Stimulated activated CD4-positive, alpha-beta T cell treated with anti-CD3 and anti-CD28 coated beads, Interleukin-1b, Interleukin-23, amount 100 ng/mL, for 4 hours (primary cell): ENCODE measurements around the gene SLBP.
"Not testable (repeated sequence)": the region's sequence is repeated elsewhere in the genome, so short reads cannot be mapped to it uniquely, and the experiment has no call there.

Experiments used
- DNase-seq, 2 donors: peaks; one replicate each; pipeline ENCODE4 v3.0.0-alpha.2; 2020; ENCODE audit warnings: low read depth in 2 of 2

Gene SLBP

DNA sequence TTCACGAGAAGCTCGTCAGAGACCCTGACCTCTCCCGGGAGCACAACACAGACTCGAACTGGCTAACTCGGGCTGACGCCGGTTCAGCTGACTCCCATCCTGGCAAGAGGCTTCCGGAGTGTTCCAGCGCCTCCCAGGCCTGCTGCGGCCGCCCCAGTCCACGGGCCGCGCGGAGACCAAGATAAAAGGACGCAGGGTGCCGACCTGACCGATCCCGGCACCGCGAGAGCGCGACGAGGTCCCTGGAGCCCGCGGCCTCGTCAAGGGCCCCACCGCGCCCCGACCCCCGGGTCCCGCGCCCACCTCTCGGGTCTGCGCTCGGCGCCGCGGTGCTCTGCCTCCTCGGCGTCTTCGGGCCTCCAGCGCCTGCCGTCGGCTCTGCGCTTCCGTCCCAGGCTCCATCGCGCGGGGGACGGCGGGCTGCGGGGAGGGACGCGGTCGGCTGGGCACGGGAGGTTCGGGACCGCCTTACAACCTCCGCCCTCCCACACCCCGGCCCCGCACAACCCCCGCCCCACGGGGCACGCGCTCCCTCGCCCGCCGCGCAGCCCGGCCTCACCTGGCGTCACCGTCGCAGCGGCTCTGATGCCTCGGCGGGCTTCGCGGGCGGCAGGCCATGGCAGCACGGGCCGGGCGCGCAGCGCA, 426 bp downstream of the SLBP start:
- DNase-seq, result no peak

DNA sequence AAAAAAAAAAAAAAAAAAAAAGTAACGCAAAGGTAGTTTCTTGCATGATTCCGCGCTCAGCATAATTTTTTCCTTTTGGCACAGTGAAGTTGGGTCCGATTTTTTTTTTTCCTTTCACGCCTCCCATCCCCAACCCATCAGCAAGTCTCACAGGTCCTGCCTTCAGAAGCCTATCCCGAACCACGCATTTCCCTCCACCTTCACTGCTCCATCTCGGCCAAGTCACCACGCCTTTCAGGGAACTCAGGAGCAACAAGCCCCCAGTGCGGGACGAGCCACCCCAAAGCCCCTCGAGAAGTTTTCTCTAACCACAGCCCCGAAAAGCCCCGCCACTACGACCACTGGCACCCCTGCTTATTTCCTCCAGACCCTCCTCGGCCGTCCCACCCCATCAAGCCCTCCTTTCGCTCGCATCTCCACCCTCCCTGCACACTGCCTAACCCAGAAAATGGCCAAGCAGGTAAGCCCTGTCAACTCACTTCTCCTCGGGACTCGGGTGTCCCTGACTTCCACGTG, 1.0 kb downstream of the SLBP start:
- no peak for DNase-seq

DNA sequence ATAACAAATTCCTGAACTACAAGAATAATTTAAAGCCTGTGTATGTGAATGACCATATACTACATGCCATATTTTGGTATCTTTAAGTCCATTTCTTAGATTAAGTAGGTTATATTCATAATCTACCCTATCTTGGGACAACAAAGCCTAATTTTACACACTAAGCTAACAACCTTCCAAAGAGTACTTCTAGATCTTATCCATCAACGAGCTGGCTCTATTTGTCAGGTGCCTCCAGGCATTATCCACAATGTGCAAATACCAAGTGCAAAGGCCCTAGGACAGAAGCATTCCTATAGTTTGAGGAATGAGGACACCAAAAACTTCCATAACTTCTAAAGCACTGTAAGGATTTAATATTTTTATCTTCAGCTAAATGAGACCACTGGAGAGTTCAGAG, 3.5 kb downstream of the SLBP start:
- DNase-seq, result no peak

DNA sequence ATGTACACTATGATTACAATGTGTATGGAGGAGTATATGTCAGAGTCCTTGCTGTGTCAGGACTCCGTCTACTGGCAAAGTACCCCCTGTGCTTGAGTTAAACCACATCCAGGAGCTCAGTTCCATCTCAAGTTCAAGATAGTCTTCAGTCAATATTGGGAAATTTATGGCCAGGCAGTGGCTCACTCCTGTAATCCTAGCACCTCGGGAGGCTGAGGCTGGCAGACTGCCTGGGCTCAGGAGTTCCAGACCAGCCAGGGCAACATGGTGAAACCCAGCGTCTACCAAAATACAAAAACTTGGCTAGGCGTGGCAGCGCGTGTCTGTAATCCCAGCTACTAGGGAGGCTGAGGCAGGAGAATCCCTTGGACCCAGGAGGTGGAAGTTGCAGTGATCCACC, 5.8 kb downstream of the SLBP start:
- DNase-seq, result no peak

DNA sequence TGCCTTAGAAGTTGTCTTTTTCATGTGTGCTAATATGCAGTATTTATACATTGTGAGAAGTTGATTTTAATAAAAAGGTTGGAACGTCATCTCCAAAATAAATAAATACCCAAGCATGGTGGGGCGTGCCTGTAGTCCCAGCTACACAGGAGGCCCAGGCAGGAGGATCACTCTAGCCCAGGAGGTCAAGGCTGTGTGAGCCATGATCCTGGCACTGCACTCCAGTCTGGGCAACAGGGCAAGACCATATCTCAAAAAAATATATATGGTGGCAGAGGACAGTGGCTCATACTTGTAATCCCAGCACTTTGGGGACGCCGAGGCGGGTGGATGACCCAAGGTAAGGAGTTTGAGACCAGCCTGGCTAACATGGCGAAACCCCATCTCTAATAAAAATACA, 6.4 kb downstream of the SLBP start:
- no peak for DNase-seq

DNA sequence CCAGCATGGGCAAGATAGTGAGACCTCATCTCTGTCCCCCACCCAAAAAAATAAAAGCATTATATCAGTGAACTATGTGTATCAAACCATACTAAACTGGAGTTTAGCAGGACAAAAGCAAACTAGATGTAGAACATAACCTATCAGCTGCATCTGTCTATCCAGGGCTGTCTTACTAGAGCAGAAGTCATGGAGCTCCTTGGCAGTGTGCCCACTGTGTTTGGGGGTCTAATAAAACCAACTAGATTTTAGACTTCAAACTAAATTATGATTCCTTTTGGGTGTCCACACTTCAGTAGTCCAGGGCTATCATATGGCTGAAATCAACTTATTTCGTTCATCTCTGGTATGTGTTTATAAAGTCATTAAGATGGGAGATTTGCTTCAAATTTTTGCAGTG, 8.3 kb downstream of the SLBP start:
- no peak for DNase-seq

DNA sequence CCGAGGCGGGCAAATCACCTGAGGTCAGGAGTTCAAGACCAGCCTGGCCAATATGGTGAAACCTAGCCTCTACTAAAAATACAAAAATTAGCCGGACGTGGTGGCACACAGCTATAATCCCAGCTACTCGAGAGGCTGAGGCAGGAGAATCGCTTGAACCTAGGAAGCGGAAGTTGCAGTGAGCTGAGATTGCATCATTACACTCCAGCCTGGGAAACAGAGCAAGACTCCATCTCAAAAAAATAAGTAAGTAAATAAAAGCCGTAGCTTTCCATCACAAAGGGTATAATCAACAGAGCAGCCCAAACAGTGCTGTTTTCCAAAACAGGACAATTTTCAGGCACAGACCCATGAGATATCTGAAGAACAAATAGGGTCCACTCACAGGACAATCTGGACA, 10.4 kb downstream of the SLBP start:
- DNase-seq, result not testable (repeated sequence)

DNA sequence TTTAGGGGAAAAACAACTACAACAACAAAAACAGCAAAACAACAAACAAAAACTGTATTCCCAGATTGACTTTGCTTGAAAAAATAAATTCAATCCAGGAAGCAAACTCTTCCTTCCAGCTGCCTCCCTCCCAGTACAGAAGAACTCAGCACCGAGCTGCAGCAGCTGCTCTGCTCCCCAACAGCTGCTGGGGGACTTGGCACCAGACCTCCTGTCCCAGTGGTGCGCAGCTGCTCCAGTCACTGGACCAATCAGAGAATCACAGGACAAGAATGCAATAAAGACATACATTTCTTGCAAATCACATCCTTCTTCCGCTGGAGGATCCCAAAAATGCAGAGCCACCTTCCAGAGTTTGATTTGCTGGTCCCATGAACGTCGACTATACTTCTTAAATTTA, 16.2 kb downstream of the SLBP start:
- no peak for DNase-seq

DNA sequence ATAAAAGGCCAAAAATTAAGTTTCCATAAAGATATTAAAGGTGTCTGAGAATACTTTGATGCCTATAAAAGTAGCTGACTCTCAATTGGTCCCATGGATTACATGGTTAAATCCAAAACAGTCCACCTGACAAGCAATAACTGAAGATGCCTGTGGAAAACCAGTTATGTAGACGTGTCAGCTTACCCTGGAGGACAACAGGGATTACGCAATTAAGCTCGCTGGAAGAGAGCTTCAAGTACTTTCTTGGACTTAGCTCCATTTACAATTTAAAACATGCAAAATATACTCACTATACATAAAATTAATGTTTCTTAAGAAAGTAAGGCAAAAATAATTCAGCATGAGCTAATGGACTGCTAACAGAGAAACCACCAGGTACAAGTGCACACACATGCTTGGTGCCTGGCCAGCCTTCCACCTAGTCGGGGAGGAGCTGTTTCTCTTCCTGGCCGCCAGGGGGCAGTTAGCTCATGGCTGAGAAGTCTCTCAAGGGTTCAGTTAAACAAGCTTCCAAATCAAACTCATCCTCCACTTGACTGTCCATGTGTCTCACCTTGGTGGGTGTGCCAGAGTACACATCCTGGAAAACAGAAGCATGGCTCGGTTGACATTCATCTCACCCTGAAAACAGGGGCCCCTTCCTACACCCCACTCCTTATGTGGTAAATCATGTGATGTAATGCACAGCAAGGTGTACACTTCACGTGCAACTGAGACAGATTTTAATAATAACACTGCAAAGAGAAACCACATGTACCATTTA, 18.8 kb downstream of the SLBP start:
- peak; percentile 68 to 69 for DNase-seq

DNA sequence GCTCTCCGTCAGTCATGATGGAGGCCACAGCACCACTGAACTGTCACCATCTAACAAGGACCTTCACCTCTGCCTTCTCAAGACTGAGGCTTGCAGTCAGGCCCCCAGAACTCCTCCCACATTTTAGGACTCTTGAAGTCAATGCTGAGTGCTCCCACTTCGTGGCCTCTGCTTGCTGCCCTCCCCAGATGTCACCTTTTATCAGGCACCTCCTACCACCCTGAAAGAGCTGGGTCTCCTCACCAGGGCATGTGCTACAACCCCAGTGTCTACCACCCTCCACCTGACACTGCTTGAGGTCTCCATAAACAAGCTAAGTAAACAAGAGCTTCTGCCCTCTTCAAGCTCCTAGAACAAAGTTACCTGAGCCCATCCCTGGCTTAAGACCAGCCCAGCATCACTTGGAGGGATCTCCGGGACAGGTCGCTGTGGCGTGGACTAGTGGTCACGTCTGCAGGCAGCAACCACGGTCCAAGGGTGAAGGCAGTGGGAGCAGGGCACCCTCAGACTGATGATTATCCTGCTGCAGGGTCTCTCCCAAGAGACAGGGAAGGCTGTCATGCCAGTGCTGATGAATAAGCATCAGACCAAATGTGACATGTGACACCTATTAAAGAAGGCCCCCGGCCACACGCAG, 20.3 kb downstream of the SLBP start:
- DNase-seq, result no peak

DNA sequence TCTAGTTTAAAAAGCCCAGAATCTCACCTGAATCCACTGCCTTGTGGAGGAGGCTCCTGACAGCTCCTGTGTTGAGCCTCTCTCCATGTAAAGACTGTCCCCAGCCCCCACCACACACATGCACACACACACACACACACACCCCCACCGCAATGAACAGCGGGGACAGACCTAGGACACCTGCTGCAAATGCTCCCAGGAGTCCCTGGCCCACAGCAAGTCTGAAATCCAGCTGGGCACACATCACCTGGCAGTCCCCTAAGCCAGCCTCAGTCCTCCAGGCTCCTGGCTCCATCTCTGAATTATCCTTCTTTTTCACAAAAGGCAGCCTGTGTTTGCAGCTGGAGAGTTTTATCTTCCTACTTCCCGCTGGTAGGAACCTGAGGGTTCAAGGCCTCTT, 21.4 kb downstream of the SLBP start:
- DNase-seq, result no peak

DNA sequence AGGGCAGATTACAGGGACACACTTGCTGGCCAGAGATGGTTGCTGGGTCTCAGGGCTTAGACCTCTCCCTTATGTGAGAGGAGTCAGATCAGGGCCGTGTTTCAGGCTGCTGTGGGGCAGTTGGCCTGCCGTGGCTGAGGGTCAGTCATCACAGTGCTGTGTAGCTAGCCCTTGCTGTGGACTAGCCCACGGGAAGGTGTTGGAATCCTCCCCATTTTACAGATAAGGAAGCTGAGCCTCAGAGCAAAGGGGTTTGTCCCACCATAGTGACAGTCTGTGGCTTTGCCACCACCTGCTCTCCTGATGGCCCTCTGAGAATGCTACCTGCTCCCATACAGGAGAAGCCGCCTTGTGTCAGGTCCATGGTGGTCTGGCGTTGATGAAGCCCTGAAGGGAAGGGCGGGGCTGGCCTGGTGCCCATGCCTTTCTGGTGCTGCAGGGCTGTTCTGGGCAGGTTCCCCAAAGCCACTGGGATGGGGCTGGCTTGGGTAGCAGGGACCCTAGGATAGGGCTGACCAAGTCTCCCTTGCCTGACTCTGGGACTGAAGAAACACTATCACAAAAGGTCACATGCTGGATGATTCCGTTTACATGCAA, 25.6 kb downstream of the SLBP start:
- no peak for DNase-seq

DNA sequence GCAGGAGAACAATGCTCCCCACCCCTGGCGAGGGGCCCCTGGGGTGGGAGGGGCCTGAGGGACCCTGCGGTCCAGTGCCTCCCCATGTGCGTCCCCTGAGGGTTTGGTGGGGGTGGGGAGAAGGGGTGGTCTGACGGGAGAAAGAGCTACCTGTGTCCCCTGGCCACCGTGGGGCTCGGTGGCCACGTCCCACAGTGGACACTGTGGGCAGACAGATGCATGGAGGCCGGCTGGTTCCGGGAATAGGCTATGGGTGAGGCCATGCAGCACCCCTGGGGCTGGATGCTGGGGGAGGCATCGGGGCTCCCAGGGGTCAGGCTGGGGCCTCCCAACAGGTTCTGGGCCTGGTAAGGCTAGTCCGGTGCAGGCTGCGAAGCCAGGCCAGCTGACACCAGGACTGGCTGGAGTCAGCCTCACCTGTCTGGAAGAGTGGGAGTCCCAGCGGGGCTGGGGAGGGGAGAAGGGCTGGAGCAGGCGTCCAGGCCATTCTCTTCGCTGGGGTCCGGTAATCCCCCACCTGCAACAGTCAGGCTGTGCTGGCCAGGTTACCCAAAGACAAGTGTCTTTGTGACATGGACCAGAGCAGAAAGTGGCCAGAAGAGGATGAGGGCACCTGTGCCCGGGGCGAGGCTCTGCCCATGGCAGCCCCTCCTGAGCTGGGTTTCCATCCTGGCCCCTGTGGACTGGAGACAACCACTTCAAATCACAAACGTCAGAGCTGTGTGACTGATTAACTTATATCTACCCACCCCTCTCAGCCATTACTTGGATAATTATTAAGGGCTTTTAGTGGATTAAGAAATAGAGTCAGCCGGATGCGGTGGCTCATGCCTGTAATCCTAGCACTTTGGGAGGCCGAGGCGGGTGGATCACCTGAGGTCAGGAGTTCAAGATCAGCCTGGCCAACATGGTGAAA, 26.6 kb downstream of the SLBP start:
- no peak for DNase-seq

DNA sequence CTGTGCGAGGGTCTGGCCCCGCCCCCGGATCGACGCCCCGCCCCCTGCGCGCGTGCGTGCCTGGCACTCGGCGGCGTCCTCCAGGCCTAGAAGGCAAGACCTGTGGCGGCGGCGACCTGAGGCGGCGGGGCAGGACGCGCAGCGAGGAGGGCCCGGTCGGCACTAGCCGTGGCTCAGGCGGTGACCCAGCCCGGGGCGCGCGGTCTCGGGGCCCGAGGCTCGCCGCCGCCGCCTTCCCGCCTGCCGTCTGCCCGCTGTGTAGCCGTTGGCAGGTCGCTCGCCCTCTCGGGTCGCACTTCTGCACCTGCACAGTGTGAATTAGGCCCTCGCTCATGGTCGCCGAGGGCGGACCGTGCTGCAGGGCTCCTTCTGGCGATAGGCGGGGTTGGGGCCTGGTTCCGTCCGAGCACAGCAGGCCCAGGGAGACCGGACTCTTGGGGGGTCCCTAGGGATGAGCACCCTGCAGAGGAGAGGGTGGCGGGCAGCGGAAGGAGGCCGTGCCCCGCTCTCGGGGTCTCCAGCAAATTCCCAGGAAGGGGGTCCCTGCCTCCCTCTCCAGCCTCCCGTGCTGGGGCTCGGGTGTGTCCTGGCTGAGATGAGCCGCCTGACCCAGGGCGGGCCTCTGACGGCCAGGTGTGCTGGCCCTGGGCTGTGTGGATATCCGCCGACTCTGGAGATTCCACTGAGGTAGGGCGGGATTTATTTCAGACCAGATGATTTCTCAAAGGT, 27.4 kb downstream of the SLBP start:
- peak; percentile 94 to 98 for DNase-seq

DNA sequence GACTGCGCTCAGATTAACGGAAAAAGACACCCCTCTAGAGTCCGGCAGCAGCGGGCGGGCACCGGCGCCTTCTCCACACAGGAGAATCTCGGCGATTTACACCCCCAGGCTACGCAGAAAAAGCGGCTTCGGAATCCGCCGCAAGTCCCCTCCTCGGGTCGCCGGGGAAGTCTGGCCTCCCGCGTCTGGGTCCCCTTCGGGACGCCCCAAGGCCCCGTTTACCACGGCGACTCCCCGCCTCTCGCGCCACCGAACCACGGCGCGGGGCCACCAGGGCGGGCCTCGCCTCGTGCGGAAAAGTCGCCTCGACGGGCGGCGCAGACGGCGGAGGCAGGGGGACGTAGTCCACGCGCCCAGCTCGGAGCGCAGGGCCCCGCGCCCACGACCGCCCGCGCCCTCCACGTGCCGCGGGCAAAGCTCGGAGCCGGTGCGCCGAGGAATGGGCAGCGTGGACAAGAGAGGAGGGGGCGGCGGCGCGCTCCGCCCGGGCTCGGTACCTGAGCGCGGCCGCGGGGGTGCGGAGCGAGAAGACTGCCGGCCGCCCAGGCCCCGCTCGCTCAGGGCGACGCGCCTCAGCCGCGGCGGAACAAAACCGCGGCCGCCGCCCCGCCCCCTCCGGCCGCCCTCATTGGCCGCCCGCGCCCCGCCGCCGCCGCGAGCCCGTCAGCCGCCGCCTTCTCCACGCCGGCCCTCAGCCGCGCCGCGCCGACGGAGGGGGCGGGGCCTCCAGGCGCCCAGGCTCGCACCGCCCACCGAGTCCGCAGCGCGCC, 28.2 kb downstream of the SLBP start, which contains the start of gene FAM53A:
FAM53A (minus strand) TSS at position 578 of the 770 bp plus-strand sequence. CDS start 15,572 bp downstream, outside the sequence.
- peak in 1 of 2 donors; percentile 27 for DNase-seq

DNA sequence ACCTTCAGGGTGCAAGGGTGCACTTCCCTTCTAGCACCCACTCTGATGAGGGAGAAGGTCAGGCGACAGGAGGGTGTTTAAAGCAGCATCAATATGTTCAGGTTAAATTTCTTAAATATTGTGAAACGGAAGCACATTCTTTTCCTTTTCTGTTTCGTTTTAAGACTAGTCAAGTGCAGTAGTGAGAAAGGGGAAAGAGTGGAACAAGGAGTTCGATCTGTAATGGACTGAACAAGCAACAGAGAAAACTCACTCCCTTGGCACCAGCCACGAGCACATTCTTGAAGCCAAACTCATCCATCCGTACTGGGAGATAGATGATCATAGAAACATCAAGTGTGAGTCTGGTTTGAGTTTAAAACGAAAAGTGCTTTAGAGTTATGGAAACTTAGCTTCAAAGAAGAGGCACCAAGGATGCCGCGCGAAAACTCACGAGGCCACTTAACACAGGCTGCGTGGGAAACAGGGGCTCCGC, 28.8 kb downstream of the SLBP start:
- peak in 1 of 2 donors; percentile 23 for DNase-seq

DNA sequence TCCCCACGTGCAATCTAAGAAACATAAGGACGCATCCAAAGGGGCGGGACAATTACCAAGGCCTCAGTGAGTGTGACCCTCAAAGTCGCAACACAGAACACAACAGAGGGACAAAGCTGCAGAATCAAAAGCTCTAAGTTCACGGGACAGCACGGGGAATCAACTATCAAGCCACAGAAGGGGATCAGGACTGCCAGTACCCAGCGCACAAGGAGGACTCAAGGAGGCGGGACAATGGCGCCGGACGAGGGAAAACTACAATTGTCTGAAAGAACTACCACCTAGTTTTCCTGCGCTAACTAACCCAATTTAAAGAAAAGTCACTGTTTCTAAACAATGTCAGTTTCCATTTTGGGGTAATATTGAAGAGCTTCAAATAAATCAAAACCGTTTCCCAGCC, 29.3 kb downstream of the SLBP start:
- no peak for DNase-seq

DNA sequence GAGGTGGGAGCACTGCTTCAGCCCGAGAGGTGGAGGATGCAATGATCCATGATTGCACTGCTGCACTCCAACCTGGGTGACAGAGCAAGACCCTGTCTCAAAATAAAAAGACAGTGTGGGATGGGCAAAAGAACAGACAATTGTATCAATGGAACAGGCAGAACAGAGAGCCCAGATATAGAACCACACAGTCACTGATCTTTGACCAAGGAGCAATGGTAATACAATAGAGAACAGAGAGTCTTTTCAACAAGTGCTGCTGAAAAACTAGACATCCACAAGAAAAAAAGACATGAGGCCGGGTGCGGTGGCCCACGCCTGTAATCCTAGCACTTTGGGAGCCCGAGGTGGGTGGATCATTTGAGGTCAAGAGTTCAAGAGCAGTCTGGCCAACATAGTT, 33.9 kb downstream of the SLBP start:
- DNase-seq, result no peak
